Mesodermal cell (in vitro differentiated cells): ENCODE results near the gene LSM3.

Experiments
- H3K27ac ChIP-seq: 2 replicates; pipeline ENCODE4 v1.7.0; 2013; ENCODE audit warnings: mild to moderate bottlenecking, low read depth, low read length, moderate library complexity; ENCODE audit not compliant: severe bottlenecking
- H3K36me3 ChIP-seq: 2 replicates; pipeline ENCODE4 v1.7.1; 2013; ENCODE audit warnings: mild to moderate bottlenecking, low read length, moderate library complexity; ENCODE audit not compliant: control insufficient read depth, insufficient read depth
- H3K4me1 ChIP-seq: one replicate; pipeline ENCODE4 v1.7.1; 2013; ENCODE audit warnings: mild to moderate bottlenecking, low read length; ENCODE audit not compliant: insufficient read depth, control insufficient read depth, poor library complexity, severe bottlenecking
- H3K4me3 ChIP-seq: 2 replicates; pipeline ENCODE4 v1.7.0; 2013; ENCODE audit warnings: low read length, control low read depth, mild to moderate bottlenecking; ENCODE audit not compliant: insufficient read depth, poor library complexity, severe bottlenecking; ENCODE audit errors: extremely low read depth
- H3K9me3 ChIP-seq: 2 replicates; pipeline ENCODE4 v1.7.1; 2013; ENCODE audit warnings: mild to moderate bottlenecking, low read length, moderate library complexity; ENCODE audit not compliant: control insufficient read depth
- WGBS, 2 experiments: methylation state at CpG; one replicate each; pipeline ENCODE4 v1.1.5; 2013; ENCODE audit warnings: missing lambda C conversion rate in 2 of 2; ENCODE audit not compliant: insufficient coverage in 2 of 2; 5-methylcytosine and 5-hydroxymethylcytosine counted together

The LSM3 gene

GRCh38 chr3:14242490-14243311 is 64.1 kb downstream of the LSM3 start:
- Histone ChIP-seq H3K9me3 (peaks cover 4% of the 10 kb centered on the region), H3K4me1 (peaks cover 12% of the 10 kb centered on the region), H3K36me3 (no peaks in the 10 kb centered on the region), H3K4me3 (no peak overlapping the region), H3K27ac (no peak overlapping the region)
- 96 to 97% methylated on average over 9 of the region's 12 CpGs for WGBS, 2 experiments

GRCh38 chr3:14243782-14244181 is 65.2 kb downstream of the LSM3 start:
- 91% methylated on average over 5 of the region's 5 CpGs for WGBS, 2 experiments
- H3K4me3 ChIP-seq: no peak overlapping the region

GRCh38 chr3:14244521-14245247 is 66.1 kb downstream of the LSM3 start:
- 87 to 91% methylated on average over 6 to 7 of the region's 9 CpGs for WGBS, 2 experiments
- peaks cover 18% of the 10 kb centered on the region for H3K4me1 ChIP-seq
- H3K4me3 ChIP-seq: no peak overlapping the region
- no peak overlapping the region for H3K27ac ChIP-seq
- peaks cover 4% of the 10 kb centered on the region for H3K9me3 ChIP-seq
- no peaks in the 10 kb centered on the region for H3K36me3 ChIP-seq

More at GRCh38 chr3:14243782-14244181, 65.2 kb downstream of the LSM3 start:
- Histone ChIP-seq H3K4me1 (peaks cover 14% of the 10 kb centered on the region), H3K27ac (no peak overlapping the region), H3K9me3 (peaks cover 4% of the 10 kb centered on the region), H3K36me3 (no peaks in the 10 kb centered on the region)

DNA sequence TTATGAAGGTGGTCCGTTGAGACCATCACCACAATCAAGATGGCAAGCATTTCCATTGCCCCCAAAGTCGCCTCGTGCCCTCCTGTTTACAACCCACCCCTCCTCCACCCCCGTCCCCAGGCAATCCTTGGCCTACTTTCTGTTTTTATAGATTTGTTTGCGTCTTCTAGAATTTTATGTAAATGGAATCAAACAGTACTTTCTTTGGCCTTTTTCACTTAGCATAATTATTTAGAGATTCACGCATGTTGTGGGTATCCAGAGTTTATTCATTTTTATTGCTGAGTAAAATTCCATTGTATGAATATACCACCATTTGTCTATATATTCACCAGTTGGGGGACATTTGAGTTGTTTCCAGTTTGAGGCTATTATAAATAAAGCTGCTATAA is 66.6 kb downstream of the LSM3 start:
- no peak overlapping the region for H3K4me3 ChIP-seq
- WGBS, 2 experiments: 100% methylated on average over 2 of the region's 6 CpGs; no CpG with 5 or more reads in 1 of the 2 experiments
- H3K27ac ChIP-seq: no peak overlapping the region

GRCh38 chr3:14245822-14246221 is 67.2 kb downstream of the LSM3 start:
- Histone ChIP-seq H3K9me3 (peaks cover 8% of the 10 kb centered on the region), H3K27ac (no peak overlapping the region), H3K4me1 (peaks cover 18% of the 10 kb centered on the region), H3K36me3 (no peaks in the 10 kb centered on the region), H3K4me3 (no peak overlapping the region)
- WGBS, 2 experiments: 64 to 77% methylated on average over 1 to 2 of the region's 3 CpGs

More for the DNA sequence above, 66.6 kb downstream of the LSM3 start:
- H3K36me3 ChIP-seq: no peaks in the 10 kb centered on the region
- peaks cover 18% of the 10 kb centered on the region for H3K4me1 ChIP-seq
- peaks cover 4% of the 10 kb centered on the region for H3K9me3 ChIP-seq

GRCh38 chr3:14246414-14246813 is 67.8 kb downstream of the LSM3 start:
- Histone ChIP-seq H3K27ac (no peak overlapping the region), H3K4me1 (peaks cover 18% of the 10 kb centered on the region), H3K9me3 (peaks cover 8% of the 10 kb centered on the region), H3K4me3 (no peak overlapping the region), H3K36me3 (no peaks in the 10 kb centered on the region)
- WGBS, 2 experiments: 90 to 96% methylated on average over 4 of the region's 5 CpGs

- Histone ChIP-seq H3K4me3 (no peak overlapping the region), H3K9me3 (peaks cover 8% of the 10 kb centered on the region), H3K36me3 (no peaks in the 10 kb centered on the region), H3K27ac (no peak overlapping the region), H3K4me1 (peaks cover 22% of the 10 kb centered on the region)
- WGBS, 2 experiments: 80 to 90% methylated on average over 2 of the region's 3 CpGs
Observed at GRCh38 chr3:14248477-14248848, 69.8 kb downstream of the LSM3 start.

GRCh38 chr3:14248849-14249523 is 70.4 kb downstream of the LSM3 start:
- Histone ChIP-seq H3K4me1 (peaks cover 22% of the 10 kb centered on the region), H3K27ac (peak overlapping the region; percentile 39), H3K9me3 (peaks cover 8% of the 10 kb centered on the region), H3K36me3 (no peaks in the 10 kb centered on the region), H3K4me3 (no peak overlapping the region)
- WGBS, 2 experiments: 81 to 83% methylated on average over 4 of the region's 5 CpGs
